Activated naive CD4-positive, alpha-beta T cell treated with anti-CD3 and anti-CD28 coated beads, Interleukin-2, amount 50 U/mL, for 16 hours (primary cell): ENCODE results near the gene CFAP52.
"Not testable (repeated sequence)": the region's sequence is repeated elsewhere in the genome, so short reads cannot be mapped to it uniquely, and the experiment has no call there.

ENCODE experiments used
- DNase-seq: peaks from one replicate; pipeline ENCODE4 v3.0.0-alpha.2; 2020

Gene CFAP52

DNA sequence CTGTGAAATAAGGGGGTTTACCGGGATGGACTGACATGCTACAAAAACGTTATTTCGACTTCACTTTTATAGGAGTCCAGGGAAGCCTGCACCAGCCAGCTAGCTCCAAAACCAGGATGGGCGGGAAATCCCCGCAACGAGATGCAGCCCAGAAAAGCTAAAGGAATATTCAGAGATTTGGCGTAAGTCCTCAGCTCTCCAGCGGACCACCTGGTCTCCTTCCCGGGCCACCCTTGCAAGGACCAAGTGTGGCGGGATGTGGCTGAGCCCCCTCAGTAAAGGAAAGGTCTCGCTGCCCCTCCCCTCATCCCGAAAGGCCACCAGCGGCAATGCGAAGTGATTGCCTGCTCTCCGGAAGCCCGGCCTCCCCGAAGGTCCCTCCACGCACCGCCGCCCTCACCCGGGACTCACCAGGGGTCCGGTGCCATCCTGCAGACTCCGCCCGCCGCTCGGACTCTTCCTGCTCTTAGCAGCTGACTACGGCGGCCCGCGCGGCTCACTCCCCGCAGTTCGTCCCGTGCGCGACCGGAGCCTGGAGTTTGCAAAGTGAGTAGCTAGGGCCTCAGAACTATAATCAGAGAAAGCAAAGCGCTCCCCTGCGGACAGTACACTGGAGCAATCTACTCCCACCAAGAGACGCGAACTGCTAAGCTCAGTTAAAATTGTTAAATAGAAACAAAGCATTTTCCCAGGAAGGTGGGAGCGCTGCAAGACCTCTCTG is 901 bp upstream of the CFAP52 start, which contains the start of gene STX8:
Gene STX8 (minus strand): TSS at position 440 of the 721 bp plus-strand sequence. CDS start 12 bp downstream, at position 428.
- DNase-seq: peak; percentile 82

DNA sequence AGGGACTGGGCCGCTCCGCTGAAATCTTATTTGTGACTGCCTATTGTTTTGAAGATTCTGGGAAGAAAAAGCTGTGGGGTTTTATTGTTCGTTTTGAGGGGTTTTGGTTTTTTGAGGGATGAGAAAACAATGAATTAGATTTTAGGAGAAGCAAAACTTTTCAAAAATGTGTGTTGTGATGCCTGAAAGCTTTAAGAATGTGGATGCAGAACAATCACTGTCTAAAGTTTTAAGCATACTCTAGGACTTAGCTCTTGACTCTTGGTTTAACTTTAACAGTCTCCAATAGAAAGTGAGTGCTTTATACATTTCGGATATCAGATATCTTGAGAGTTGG is 899 bp downstream of the CFAP52 start:
- DNase-seq: no peak

DNA sequence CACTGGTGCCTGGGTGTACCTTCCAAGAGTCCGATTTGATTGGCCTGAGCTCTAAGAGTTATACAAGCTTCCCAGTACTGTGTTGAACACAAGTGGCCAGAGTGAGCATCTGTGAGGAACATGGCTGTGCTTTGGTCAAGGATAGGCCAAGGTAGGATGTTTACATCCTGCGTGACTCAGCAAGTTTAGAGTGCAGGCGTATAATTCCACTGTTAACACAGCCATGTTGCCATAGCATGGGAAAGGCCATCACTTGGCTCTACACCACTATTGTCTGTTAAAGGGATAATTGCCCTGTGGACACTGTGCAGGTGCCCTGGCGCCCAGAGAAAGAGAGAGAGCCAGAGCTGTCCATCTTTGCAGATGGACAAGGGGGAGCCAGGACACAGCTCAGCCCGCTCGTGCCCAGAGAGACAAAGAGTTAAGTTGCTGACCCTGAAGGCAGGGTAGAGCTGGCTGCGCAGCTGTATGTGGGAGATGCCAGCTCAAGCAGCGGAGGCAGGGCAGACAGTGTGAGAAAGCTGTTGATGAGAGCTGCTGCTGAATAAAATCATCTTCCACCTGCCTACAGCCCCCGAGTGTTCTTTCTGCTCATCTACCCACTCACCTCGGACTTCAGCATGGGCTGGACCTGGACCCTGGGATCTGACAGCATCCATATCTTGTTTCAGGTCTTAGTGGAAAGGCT is 11.7 kb downstream of the CFAP52 start:
- DNase-seq: no peak

DNA sequence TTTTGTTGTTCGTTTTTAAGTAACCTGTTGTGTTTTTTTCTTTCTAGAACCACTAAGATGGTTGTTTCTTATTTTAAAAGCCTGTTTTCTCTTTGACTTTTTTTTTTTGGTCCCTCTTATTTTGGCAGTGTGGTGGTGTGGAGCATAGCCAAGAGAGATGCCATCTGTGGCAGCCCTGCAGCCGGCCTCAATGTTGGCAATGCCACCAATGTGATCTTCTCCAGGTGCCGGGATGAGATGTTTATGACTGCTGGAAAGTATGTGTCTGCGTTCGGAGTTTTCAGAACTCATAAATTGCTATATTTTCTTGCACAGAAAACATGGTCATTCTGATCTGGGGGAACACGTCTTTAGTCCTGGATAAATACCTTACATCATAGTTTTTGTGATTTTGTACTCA is 17.6 kb downstream of the CFAP52 start:
- DNase-seq: no peak

DNA sequence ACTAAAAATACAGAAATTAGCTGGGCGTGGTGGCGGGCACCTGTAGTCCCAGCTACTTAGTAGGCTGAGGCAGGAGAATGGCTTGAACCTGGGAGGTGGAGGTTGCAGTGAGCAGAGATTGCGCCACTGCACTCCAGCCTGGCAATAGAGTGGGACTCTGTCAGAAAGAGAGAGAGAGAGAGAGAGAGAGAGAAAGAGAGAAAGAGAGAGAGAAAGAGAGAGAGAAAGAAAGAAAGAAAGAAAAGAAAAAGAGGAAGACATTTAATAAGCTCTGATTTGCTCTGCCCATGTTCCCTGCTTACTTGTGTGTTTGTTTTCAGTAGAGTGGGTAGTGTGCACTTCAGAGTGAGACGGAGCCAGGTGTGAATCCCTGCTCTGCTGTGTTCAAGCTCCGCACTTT is 21.2 kb downstream of the CFAP52 start:
- DNase-seq: not testable (repeated sequence)

DNA sequence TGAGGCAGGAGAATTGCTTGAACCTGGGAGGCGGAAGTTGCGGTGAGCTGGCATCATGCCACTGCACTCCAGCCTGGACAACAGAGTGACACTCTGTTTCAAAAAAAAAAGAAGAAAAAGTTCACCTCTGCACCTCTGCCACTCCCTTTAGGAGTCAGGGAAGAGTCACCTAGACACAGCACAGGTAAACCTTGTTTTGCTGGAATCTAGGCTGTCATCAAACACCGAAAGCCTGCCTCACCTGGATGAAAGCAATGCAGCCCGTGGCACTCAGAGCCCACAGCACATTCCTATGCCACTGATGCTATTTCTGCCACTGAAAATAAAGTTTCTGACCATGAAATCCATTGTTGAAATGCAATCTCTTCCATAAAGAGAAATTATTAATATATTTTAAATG is 22.2 kb downstream of the CFAP52 start:
- DNase-seq: no peak

DNA sequence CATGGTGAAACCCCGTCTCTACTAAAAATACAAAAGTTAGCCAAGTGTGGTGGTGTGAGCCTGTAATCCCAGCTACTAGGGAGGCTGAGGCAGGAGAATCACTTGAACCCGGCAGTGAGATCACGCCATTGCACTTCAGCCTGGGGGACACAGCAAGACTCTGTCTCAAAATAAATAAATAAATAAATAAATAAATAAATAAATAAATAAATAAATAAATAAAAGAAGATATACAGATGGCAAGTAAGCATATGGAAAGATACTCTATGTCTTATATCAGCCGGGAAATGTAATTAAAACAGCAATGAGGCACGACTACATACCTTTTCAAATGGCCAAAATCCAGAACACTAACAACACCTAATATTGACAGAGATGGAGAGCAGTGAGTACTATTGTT is 28.1 kb downstream of the CFAP52 start:
- DNase-seq: not testable (repeated sequence)

DNA sequence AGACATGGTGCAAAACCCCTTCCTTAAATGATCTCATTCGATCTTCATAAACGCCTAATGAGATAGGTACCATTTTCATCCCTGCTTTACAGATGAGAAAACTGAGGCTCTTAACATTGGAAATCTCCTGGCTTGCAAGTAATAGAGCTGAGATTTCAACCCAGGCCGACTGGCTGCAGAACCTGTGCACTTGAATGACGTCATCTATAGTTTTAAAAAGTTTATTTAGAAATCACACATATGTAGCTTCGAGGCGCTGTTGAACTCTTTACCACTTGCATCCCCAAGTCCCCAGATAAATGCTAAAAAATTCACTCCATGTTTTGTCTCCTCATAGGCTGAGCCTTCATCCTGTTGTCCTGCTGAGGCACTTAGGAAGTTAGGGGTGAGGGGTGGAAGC is 30.0 kb downstream of the CFAP52 start:
- no peak for DNase-seq

DNA sequence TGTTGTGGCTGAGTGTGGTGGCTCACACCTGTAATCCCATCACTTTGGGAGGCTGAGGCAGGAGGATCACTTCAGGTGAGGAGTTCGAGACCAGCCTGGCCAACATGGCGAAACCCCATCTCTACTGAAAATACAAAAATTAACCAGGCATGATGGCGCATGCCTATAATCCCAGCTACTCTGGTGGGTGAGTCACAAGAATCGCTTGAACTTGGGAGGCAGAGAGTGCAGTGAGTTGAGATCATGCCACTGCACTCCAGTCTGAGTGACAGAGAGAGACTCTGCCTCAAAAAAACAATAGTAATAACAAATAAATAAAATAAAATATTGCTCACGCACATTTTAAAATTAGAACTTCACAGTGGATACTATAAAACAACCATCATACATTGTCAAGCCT is 30.6 kb downstream of the CFAP52 start:
- DNase-seq: not testable (repeated sequence)

DNA sequence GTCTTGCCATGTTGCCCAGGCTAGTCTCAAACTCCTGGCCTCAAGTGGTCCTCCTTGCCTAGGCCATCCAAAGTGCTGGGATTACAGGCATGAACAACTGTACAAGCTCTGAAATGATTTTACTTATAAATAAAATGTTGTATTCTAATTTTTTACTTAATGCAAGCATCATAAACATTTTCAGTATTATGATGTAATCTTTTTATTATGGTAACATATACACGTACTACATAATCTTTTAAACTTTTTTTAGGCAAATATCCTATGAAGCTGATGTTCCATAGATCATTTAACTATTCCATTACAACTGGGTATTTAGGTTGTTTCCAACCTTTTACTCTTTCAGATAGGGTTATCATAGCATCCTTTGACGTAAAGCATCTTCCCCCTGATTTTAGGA is 35.1 kb downstream of the CFAP52 start:
- no peak for DNase-seq

DNA sequence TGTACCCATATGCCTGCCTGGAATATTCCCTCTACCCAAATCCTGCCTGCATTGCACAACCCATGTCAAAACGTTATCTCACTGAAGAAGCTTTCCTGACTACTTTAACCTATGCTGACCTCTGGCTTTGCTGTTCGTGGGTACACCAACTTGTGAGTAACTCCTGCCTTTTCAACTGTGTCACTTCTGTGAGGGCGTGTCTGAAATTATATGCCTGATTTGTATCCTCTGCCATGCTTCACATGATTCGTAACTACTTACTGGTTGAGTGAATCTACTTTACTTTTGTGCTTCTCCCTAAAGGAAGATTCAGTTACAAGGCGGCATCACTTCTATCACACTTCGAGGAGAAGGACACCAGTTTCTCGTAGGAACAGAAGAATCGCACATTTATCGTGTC is 35.6 kb downstream of the CFAP52 start:
- no peak for DNase-seq

DNA sequence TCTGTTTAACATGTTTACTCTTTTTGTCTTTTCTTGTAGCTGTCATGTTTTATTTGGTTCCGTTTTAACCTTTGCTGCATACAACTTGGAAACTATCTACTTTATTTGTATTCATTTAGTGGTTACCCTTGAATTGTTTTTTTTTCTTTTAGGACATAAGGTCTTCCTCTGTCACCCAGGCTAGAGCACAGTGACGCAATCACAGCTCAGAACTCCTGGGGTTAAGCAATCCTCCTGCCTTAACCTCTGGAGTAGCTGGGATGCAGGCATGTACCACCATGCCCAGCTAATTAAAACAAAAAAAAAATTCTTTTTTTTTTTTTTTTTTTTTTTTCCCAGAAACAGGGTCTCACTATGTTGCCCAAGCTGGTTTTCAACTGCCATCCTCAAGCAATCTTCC is 39.0 kb downstream of the CFAP52 start:
- no peak for DNase-seq

DNA sequence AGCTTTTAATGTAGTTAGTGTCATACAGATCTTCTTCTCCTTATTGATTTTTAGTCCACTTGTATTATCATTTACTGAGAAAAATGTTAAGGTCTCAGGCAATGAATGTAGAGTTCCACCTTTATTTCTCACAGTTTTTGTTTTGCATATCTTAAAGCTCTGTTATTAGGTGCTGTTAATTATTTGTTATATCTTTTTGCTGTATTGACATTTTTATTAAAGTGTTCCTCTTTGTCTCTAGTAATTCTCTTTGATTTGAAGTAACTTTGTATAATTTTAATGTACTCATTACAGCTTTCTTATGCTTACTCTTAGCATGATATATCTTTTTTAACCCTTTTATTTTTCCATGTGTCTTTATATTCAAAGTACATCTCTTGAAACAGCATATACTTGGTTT is 46.5 kb downstream of the CFAP52 start:
- no peak for DNase-seq

DNA sequence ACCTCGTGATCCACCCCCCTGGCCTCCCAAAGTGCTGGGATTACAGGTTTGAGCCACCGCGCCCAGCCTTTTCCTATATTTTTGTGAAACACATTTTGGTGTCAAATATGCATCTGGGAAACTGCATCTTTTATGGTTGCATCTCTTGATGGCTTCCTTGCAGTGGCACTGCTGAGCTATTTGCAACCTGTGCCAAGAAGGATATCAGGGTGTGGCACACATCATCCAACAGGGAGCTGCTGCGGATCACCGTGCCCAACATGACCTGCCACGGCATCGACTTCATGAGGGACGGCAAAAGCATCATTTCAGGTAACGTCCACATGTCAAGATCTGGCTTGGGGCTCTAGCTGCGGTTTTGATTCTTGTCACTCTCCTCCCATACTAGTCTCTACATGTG is 52.1 kb downstream of the CFAP52 start:
- DNase-seq: no peak

DNA sequence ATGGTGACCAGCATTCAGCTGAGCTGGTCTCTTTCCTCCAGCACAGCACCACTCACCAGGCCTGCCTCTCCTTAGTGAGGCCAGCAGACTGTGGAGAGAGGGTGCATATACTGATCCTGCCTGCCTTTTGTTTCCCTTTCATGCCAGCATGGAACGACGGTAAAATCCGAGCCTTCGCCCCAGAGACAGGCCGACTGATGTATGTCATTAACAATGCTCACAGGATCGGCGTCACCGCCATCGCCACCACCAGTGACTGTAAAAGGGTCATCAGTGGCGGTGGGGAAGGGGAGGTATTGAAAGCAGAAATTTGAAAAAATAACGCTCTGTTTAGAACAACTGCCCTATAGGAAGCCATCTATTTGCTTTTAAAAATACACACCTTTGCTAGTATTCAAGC is 56.3 kb downstream of the CFAP52 start:
- no peak for DNase-seq

DNA sequence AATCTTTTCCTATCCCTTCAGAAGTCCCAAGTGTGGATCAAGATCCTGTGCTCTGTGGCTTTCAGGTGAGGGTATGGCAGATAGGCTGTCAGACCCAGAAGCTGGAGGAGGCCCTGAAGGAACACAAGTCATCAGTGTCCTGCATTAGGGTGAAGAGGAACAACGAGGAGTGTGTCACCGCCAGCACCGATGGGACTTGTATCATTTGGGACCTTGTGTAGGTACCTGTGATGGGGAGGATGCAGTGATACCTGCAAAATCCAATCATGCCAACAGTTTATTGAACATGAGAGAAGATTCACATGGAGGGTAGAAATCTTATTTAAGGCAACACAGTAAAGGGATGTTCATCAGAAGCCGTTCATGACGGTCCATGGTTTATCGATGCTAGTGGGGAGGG is 58.9 kb downstream of the CFAP52 start:
- DNase-seq: no peak

DNA sequence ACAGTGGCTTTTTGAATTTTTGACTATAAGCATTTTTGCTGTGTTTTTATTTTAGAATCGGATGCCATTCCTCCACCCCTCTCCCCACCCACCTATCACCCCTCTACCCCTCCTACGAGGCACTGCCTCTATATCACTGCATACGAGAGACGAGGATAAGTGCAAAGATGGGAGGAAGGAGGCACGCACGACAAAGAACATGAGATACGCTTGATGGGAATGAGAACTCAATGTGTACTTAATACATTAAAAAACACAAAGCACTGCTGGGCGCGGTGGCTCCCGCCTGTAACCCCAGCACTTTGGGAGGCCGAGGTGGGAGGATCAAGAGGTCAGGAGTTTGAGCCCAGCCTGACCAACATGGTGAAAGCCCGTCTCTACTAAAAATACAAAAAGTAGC is 60.1 kb downstream of the CFAP52 start:
- DNase-seq: no peak

DNA sequence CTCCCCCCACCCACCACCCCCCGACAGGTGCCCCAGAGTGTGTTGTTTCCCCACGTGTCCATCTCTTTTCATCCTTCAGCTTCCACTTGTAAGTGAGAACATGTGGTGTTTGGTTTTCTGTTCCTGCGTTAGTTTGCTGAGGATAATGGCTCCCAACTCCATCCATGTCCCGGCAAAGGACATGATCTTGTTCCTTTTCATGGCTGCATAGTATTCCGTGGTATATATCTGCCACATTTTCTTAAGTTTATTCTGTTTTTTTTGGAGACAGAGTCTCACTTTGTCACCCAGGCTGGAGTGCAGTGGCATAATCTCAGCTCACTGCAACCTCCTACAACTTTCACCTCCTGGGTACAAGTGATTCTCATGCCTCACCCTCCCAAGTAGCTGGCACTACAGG is 63.9 kb downstream of the CFAP52 start:
- DNase-seq: not testable (repeated sequence)

DNA sequence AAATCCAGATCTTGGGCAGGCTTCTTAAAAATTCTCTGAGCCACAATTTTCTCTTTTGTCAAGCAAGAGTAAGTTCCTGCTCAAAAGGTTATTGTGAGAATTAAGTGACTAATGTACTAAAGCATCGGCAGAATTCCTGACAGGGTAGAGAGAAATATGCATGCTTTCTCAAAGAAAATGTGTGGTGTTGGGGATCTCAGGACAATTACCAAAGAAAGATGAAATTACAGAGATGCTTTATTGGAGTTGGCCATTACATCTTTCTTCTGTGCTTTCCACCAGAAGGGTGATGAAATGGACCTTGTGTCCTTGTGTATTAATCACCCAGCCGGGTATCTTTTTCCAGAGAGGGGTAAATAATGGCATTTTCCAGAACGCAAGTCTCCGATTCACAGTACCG is 67.2 kb downstream of the CFAP52 start:
- DNase-seq: no peak

DNA sequence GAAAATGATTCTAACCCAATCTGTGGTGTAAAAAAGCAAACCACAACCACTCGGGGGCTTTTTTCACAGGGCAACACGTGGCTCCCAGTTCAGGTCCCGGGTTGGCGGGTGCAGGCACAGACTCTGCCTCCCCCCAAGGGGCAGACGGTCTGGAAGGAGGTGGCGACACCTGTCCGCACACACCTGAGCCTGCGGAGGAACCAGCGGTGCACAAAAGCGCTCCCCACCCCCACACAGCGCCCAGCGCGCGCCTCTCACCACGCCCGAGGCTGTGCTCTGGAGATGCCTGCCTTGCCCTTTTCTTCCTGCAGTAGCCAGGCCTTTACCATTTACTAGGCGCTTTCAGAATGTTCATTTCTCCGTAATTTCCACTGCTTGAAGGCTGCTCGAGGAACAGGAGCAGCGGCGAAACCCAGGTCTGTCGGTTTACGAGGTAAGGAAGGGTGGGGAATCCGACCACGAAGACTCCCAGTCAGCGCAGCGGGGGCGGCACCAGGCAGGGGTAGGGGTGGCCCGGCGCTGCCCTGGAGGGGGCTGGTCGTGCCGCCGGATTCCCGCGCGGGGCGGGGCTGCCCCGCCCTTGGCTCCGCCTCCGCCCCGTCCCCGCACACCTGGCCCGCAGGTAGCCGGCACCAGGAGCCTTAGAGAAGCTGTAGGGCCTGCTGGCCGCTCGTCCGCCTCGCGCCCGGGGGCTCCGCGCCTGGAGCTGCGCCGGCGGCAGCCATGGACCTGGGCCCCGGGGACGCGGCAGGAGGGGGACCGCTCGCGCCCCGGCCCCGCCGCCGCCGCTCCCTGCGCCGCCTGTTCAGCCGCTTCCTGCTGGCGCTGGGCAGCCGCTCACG is 68.7 kb downstream of the CFAP52 start, which contains the start of gene USP43:
Gene USP43 (plus strand): TSS at position 608 of the 842 bp plus-strand sequence. CDS start 116 bp downstream, at position 724.
- peak; percentile 17 for DNase-seq

DNA sequence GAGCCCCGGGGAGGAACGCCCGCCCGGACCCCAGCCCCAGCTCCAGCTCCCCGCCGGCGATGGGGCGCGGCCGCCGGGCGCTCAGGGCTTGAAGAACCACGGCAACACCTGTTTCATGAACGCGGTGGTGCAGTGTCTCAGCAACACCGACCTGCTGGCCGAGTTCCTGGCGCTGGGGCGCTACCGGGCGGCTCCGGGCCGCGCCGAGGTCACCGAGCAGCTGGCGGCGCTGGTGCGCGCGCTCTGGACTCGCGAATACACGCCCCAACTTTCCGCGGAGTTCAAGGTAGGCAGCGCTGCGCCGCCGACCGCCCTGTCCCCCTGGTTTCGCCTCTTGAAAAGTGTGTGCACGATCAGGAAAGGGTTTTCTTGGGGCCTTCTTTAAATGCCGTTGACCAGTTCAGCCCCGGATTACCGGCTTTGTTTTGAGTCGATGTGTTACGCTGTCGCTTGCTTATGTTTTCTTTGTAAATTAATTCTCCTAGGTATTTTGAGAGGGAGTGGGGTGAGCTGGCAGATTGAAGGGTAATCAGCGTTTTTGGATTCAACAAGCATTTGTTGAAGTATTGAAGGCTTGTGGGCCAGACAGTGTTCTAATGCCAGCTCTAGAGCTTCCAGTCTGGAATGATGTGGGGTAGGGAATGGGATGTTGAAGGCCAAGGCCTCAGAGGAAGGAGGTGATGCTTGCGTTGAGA is 69.6 kb downstream of the CFAP52 start:
- peak; percentile 16 for DNase-seq

DNA sequence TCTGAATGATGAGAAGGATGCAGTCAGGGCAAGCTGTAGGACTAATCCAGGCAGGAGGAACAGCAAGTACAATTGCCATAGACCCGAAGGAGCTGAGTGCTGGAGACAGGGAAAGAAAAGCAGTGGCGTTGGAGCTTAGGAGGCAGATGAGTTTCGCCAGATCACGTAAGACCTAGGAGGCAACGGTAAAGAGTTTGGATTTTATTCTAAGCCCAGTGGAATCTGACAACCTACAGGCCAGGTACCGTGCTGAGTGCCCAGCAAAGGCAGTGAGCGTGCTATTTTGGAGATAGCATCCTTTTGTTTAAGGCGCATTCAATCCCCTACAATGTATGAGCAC is 70.1 kb downstream of the CFAP52 start:
- no peak for DNase-seq

DNA sequence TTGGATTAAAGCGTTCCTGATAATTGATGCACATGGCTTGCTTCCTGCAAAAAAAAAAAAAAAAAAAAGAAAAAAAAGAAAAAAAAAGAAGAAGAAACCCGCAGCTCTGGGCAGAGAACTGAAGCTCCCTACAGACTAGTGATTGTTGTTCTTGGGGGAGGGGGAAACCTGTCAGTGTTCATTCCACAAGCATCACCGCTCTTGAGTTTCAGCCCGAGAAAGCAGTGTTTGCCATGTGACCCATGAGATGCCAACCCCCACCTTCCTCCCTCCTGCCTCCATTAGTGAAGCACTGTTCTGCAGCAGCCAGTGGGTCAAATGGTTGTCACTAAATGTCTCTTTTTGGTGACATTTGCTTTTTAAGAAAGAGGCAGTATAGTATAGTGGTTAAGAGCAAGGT is 70.6 kb downstream of the CFAP52 start:
- DNase-seq: no peak
